Sigmoid colon (tissue), 7 donors: Measurements from ENCODE around the gene KCNJ12. TPM values are rescaled to one million over a fixed set of nuclear protein-coding genes. Genes with fewer than 3 reads are reported as not detected.
A peak's percentile ranks its signal among the peaks of the same experiment; 100 is the strongest.

ENCODE experiments used
- DNase-seq: peaks from one replicate; pipeline ENCODE4 v3.0.0-alpha.2; 2019
- H3K27ac ChIP-seq, 4 donors: fragments of 200-600 bp; sonication (generic); one replicate each; pipeline ENCODE4 v1.5.1; 2016 to 2019; ENCODE audit warnings: mild to moderate bottlenecking in 1 of 4
- H3K27me3 ChIP-seq, 3 donors: fragments of 200-600 bp; sonication (generic); one replicate each; pipeline ENCODE4 v1.5.1; 2019; ENCODE audit warnings: mild to moderate bottlenecking in 1 of 3
- H3K36me3 ChIP-seq, 4 donors: fragments of 200-600 bp; sonication (generic); one replicate each; pipeline ENCODE4 v1.5.1; 2016 to 2019
- H3K4me1 ChIP-seq, 4 donors: fragments of 200-600 bp; sonication (generic); one replicate each; pipeline ENCODE4 v1.5.1; 2017 to 2019
- H3K4me3 ChIP-seq, 4 donors: fragments of 200-600 bp; sonication (generic); one replicate each; pipeline ENCODE4 v1.5.1; 2017 to 2019; ENCODE audit warnings: mild to moderate bottlenecking in 2 of 4, moderate library complexity in 1 of 4
- H3K9me3 ChIP-seq, 4 donors: fragments of 200-600 bp in 3 of 4; sonication (generic) in 3 of 4; one replicate each; pipeline versions ENCODE4 v1.5.1 to v1.6.1; 2013 to 2019
- CTCF ChIP-seq, 4 experiments: fragments of 450-650 bp in 3 of 4; fragments of 200-600 bp in 1 of 4; IDR thresholded peaks; one replicate each; pipeline ENCODE4 v1.5.1; 2016 to 2019; ENCODE audit warnings: antibody characterized with exemption in 4 of 4, mild to moderate bottlenecking in 3 of 4, moderate library complexity in 2 of 4
- EP300 ChIP-seq, 4 donors: sonication (generic); formaldehyde crosslinking; IDR thresholded peaks; one replicate each; pipeline ENCODE4 v1.6.1; 2017; ENCODE audit warnings: antibody characterized with exemption in 4 of 4
- POLR2A ChIP-seq, 2 donors: fragments of 450-650 bp; IDR thresholded peaks; one replicate each; pipeline ENCODE4 v1.6.1; 2016; ENCODE audit warnings: antibody characterized with exemption in 2 of 2, mild to moderate bottlenecking in 2 of 2, moderate library complexity in 2 of 2
- POLR2AphosphoS5 ChIP-seq, 4 donors: sonication (generic); formaldehyde crosslinking; IDR thresholded peaks; one replicate each; pipeline ENCODE4 v1.6.1; 2017; ENCODE audit warnings: antibody characterized with exemption in 4 of 4
- WGBS, 2 donors: extraction: QIAGEN DNeasy Blood & Tissue Kit; methylation state at CpG; one replicate each; pipeline ENCODE4 v1.1.7; 2013; 5-methylcytosine and 5-hydroxymethylcytosine counted together
- intact Hi-C: fragments of 100-400 bp; cut with DNase I; formaldehyde crosslinking; loops from one replicate; pipeline ENCODE4 v1.15.1; 2023
- polyA plus RNA-seq, 3 donors: library from polyadenylated mRNA; stranded (reverse); fragments of 200-250 nt; gene quantifications; one replicate each; pipeline ENCODE4 v1.2.3, GENCODE V29; 2013
- total RNA-seq, 4 donors: library from RNA; depleted of rRNA; stranded (reverse); fragments of >200 nt; gene quantifications; one replicate each; pipeline ENCODE4 v1.1.0, GENCODE V29; 2016
- donor health status: healthy with polysubstance abuse.
- donor health status: Bipolar disorder and iron deficiency.
- donor health status: healthy.

The KCNJ12 gene
- total and polyA plus RNA-seq, 7 donors: 0.23 to 2.2 (median 0.60) TPM

GRCh38 chr17:21352981-21353265 is 23.2 kb upstream of the KCNJ12 start:
- TF ChIP-seq POLR2AphosphoS5 (IDR thresholded peaks at IDR 0.05): no peak
- Histone ChIP-seq H3K27me3 (no peaks in the 10 kb centered on the region), H3K36me3 (no peaks in the 10 kb centered on the region), H3K27ac (no peak overlapping the region), H3K4me3 (no peak overlapping the region), H3K9me3 (no peaks in the 10 kb centered on the region), H3K4me1 (no peaks in the 10 kb centered on the region)
- peak; percentile 39 for DNase-seq
- intact Hi-C loops: no loop called here
- WGBS, 2 donors: 91 to 93% methylated on average over 8 of the region's 8 CpGs

GRCh38 chr17:21353326-21354010 is 22.7 kb upstream of the KCNJ12 start:
- Histone ChIP-seq H3K36me3 (no peaks in the 10 kb centered on the region), H3K27ac (no peak overlapping the region), H3K4me3 (no peak overlapping the region), H3K27me3 (no peaks in the 10 kb centered on the region), H3K9me3 (no peaks in the 10 kb centered on the region), H3K4me1 (no peaks in the 10 kb centered on the region)
- no peak for TF ChIP-seq POLR2AphosphoS5 (IDR thresholded peaks at IDR 0.05)
- no peak for TF ChIP-seq POLR2A (IDR thresholded peaks at IDR 0.05)
- no peak for TF ChIP-seq EP300 (IDR thresholded peaks at IDR 0.05)
- TF ChIP-seq CTCF (IDR thresholded peaks at IDR 0.05): no peak
- intact Hi-C loops: no loop called here
- peak; percentile 64 for DNase-seq
- 84 to 87% methylated on average over 13 of the region's 13 CpGs for WGBS, 2 donors

GRCh38 chr17:21354796-21355385 is 21.3 kb upstream of the KCNJ12 start:
- Histone ChIP-seq H3K4me1 (no peaks in the 10 kb centered on the region), H3K27ac (no peak overlapping the region), H3K9me3 (no peaks in the 10 kb centered on the region), H3K27me3 (no peaks in the 10 kb centered on the region), H3K4me3 (no peak overlapping the region), H3K36me3 (no peaks in the 10 kb centered on the region)
- 91 to 94% methylated on average over 13 of the region's 13 CpGs for WGBS, 2 donors
- no peak for DNase-seq
- intact Hi-C loops: no loop called here
- no peak for TF ChIP-seq EP300 (IDR thresholded peaks at IDR 0.05)
- no peak for TF ChIP-seq POLR2A (IDR thresholded peaks at IDR 0.05)

GRCh38 chr17:21355586-21355985 is 20.6 kb upstream of the KCNJ12 start:
- Histone ChIP-seq H3K4me3 (no peak overlapping the region), H3K27me3 (no peaks in the 10 kb centered on the region), H3K36me3 (no peaks in the 10 kb centered on the region), H3K9me3 (no peaks in the 10 kb centered on the region), H3K27ac (no peak overlapping the region), H3K4me1 (no peaks in the 10 kb centered on the region)
- no peak for TF ChIP-seq POLR2AphosphoS5 (IDR thresholded peaks at IDR 0.05)
- DNase-seq: no peak
- intact Hi-C loops: no loop called here
- 81 to 85% methylated on average over 12 of the region's 12 CpGs for WGBS, 2 donors

GRCh38 chr17:21356537-21357127 is 19.5 kb upstream of the KCNJ12 start:
- H3K36me3 ChIP-seq: no peaks in the 10 kb centered on the region
- DNase-seq: no peak
- H3K27ac ChIP-seq: no peak overlapping the region
- TF ChIP-seq EP300 (IDR thresholded peaks at IDR 0.05) (no peak), POLR2A (IDR thresholded peaks at IDR 0.05) (no peak), POLR2AphosphoS5 (IDR thresholded peaks at IDR 0.05) (no peak), CTCF (IDR thresholded peaks at IDR 0.05) (no peak)
- WGBS, 2 donors: 93 to 95% methylated on average over 2 of the region's 2 CpGs
- no peak overlapping the region for H3K4me3 ChIP-seq
- H3K4me1 ChIP-seq: no peaks in the 10 kb centered on the region
- H3K27me3 ChIP-seq: no peaks in the 10 kb centered on the region
- intact Hi-C loops: no loop called here
- no peaks in the 10 kb centered on the region for H3K9me3 ChIP-seq

- DNase-seq: no peak
- Histone ChIP-seq H3K27ac (no peak overlapping the region), H3K4me3 (no peak overlapping the region), H3K36me3 (no peaks in the 10 kb centered on the region), H3K9me3 (no peaks in the 10 kb centered on the region), H3K27me3 (no peaks in the 10 kb centered on the region), H3K4me1 (no peaks in the 10 kb centered on the region)
- TF ChIP-seq CTCF (IDR thresholded peaks at IDR 0.05) (no peak), EP300 (IDR thresholded peaks at IDR 0.05) (no peak), POLR2A (IDR thresholded peaks at IDR 0.05) (no peak), POLR2AphosphoS5 (IDR thresholded peaks at IDR 0.05) (no peak)
- 85 to 88% methylated on average over 5 of the region's 5 CpGs for WGBS, 2 donors
- intact Hi-C loops: no loop called here
Observed at GRCh38 chr17:21357281-21357680, 18.9 kb upstream of the KCNJ12 start.
